GM23338 (cell line): ENCODE data around the gene AKAP13. TPM values are rescaled to one million over a fixed set of nuclear protein-coding genes. Genes with fewer than 3 reads are reported as not detected.

Experiments used
- ATAC-seq: fragments of 200-7000 bp; cut with Tn5 transposase; 3 replicates; pipeline ENCODE4 v1.9.1; 2020
- DNase-seq: peaks from one replicate; pipeline ENCODE4 v3.0.0-alpha.2; 2015; ENCODE audit warnings: low spot score
- H2AFZ ChIP-seq: fragments of 200-600 bp; sonication (generic); 2 replicates; pipeline ENCODE4 v1.8.0; 2016; ENCODE audit warnings: antibody characterized with exemption, mild to moderate bottlenecking, moderate library complexity
- H3F3A ChIP-seq: fragments of 200-600 bp; sonication (generic); replicated peaks from 2 replicates; pipeline ENCODE4 v1.8.0; 2017; ENCODE audit warnings: antibody characterized with exemption, mixed run types, low read depth
- H3K27ac ChIP-seq: fragments of 200-600 bp; sonication (generic); 2 replicates; pipeline ENCODE4 v1.6.1; 2016; ENCODE audit warnings: low read depth
- H3K27me3 ChIP-seq: fragments of 200-600 bp; sonication (generic); 2 replicates; pipeline ENCODE4 v1.8.0; 2016; ENCODE audit warnings: mild to moderate bottlenecking, mixed run types, moderate library complexity; ENCODE audit not compliant: insufficient read depth
- H3K36me3 ChIP-seq: fragments of 200-600 bp; sonication (generic); 2 replicates; pipeline ENCODE4 v1.8.0; 2016; ENCODE audit warnings: mild to moderate bottlenecking; ENCODE audit not compliant: insufficient read depth
- H3K4me1 ChIP-seq: fragments of 200-600 bp; sonication (generic); 2 replicates; pipeline ENCODE4 v1.8.0; 2016; ENCODE audit warnings: mild to moderate bottlenecking, moderate library complexity; ENCODE audit not compliant: insufficient read depth
- H3K4me2 ChIP-seq: fragments of 200-600 bp; sonication (generic); 2 replicates; pipeline ENCODE4 v1.7.1; 2017; ENCODE audit warnings: mixed run types
- H3K4me3 ChIP-seq: fragments of 200-600 bp; sonication (generic); 2 replicates; pipeline ENCODE4 v1.6.1; 2016; ENCODE audit warnings: mixed run types
- H3K79me2 ChIP-seq: fragments of 200-600 bp; sonication (generic); replicated peaks from 2 replicates; pipeline ENCODE4 v1.8.0; 2017; ENCODE audit warnings: mild to moderate bottlenecking; ENCODE audit not compliant: insufficient read depth
- H3K9me2 ChIP-seq: fragments of 200-600 bp; sonication (generic); 2 replicates; pipeline ENCODE4 v1.8.0; 2017; ENCODE audit not compliant: insufficient read depth
- H4K20me1 ChIP-seq: fragments of 200-600 bp; sonication (generic); replicated peaks from 2 replicates; pipeline ENCODE4 v1.8.0; 2017; ENCODE audit warnings: mild to moderate bottlenecking; ENCODE audit not compliant: insufficient read depth
- H3K27ac Mint-ChIP-seq: 2 replicates; pipeline ENCODE4 v1.8.0; 2020; ENCODE audit warnings: inconsistent platforms, mild to moderate bottlenecking, moderate library complexity, mixed read lengths
- H3K27me3 Mint-ChIP-seq: 3 replicates; pipeline ENCODE4 v1.8.0; 2022; ENCODE audit warnings: low read depth, mild to moderate bottlenecking, moderate library complexity, mixed read lengths, inconsistent platforms; ENCODE audit not compliant: insufficient read depth, poor library complexity
- H3K36me3 Mint-ChIP-seq: 3 replicates; pipeline ENCODE4 v1.8.0; 2021; ENCODE audit warnings: low read depth, mild to moderate bottlenecking, inconsistent platforms, moderate library complexity, mixed read lengths
- H3K4me1 Mint-ChIP-seq: 3 replicates; pipeline ENCODE4 v1.8.0; 2020; ENCODE audit warnings: mild to moderate bottlenecking, inconsistent platforms, mixed read lengths
- H3K4me3 Mint-ChIP-seq: 3 replicates; pipeline ENCODE4 v1.8.0; 2021; ENCODE audit warnings: moderate library complexity, mild to moderate bottlenecking, inconsistent platforms, mixed read lengths
- H3K9me3 Mint-ChIP-seq: 3 replicates; pipeline ENCODE4 v1.8.0; 2020; ENCODE audit warnings: moderate library complexity, mild to moderate bottlenecking, inconsistent platforms, mixed read lengths
- CREB1 ChIP-seq: fragments of 250-450 bp; sonication (Bioruptor Pico); IDR thresholded peaks from 2 replicates; pipeline ENCODE4 v1.5.0; 2020; ENCODE audit warnings: low read depth, mild to moderate bottlenecking, moderate library complexity
- CTCF ChIP-seq, 2 experiments: fragments of 200-600 bp in 1 of 2; sonication (generic) in 1 of 2; conservative IDR thresholded peaks; 2 replicates each; pipeline versions ENCODE4 v1.5.1 to v1.6.1; 2016 to 2017; ENCODE audit warnings: antibody characterized with exemption in 2 of 2, low read depth in 2 of 2, mild to moderate bottlenecking in 2 of 2, moderate library complexity in 1 of 2
- ETS1 ChIP-seq: IDR thresholded peaks from 2 replicates; pipeline ENCODE4 v1.6.1; 2016; ENCODE audit warnings: antibody characterized with exemption
- EZH2phosphoT487 ChIP-seq: fragments of 200-600 bp; sonication (generic); IDR thresholded peaks from one replicate; pipeline ENCODE4 v1.8.1; 2018; ENCODE audit warnings: antibody characterized with exemption; ENCODE audit not compliant: unreplicated experiment
- JUNB ChIP-seq: IDR thresholded peaks from one replicate; pipeline ENCODE4 v1.6.1; 2016; ENCODE audit warnings: antibody characterized with exemption; ENCODE audit not compliant: unreplicated experiment
- NANOG ChIP-seq: IDR thresholded peaks from 2 replicates; pipeline ENCODE4 v1.6.1; 2016; ENCODE audit warnings: antibody characterized with exemption, borderline replicate concordance
- POLR2AphosphoS5 ChIP-seq: IDR thresholded peaks from 2 replicates; pipeline ENCODE4 v1.6.1; 2016; ENCODE audit warnings: antibody characterized with exemption, low read depth
- REST ChIP-seq: IDR thresholded peaks from one replicate; pipeline ENCODE4 v1.6.1; 2018; ENCODE audit warnings: antibody characterized with exemption; ENCODE audit not compliant: unreplicated experiment
- STAT1 ChIP-seq: IDR thresholded peaks from one replicate; pipeline ENCODE4 v1.6.1; 2016; ENCODE audit warnings: antibody characterized with exemption; ENCODE audit not compliant: unreplicated experiment
- ZNF114 ChIP-seq: fragments of 250-450 bp; sonication (Bioruptor Pico); IDR thresholded peaks from 2 replicates; pipeline ENCODE4 v1.5.0; 2020; ENCODE audit warnings: mild to moderate bottlenecking, moderate library complexity
- ZNF331 ChIP-seq: fragments of 250-450 bp; sonication (Bioruptor Pico); IDR thresholded peaks from 2 replicates; pipeline ENCODE4 v1.5.0; 2020; ENCODE audit warnings: low read depth, mild to moderate bottlenecking, moderate library complexity
- polyA plus RNA-seq: library from polyadenylated mRNA; unstranded; fragments of >200 nt; fragmentation: Nextera tagmentation; extraction: Ambion mirVana; gene quantifications from 2 replicates; pipeline ENCODE4 v1.2.1, GENCODE V29; 2016
- total RNA-seq: library from RNA; depleted of rRNA; stranded (reverse); fragments of >200 nt; shearing (Covaris generic); gene quantifications from 2 replicates; pipeline ENCODE4 v1.2.3, GENCODE V29; 2014

The AKAP13 gene
- total and polyA plus RNA-seq, 2 experiments from 2014 or later: 46.2 to 60.7 TPM

GRCh38 chr15:85399627-85400026, 19.2 kb downstream of the AKAP13 start:
- Histone ChIP-seq H3K36me3 (no peaks in the 10 kb centered on the region), H3K4me1 (peaks cover 27% of the 10 kb centered on the region), H3F3A (no peaks in the 10 kb centered on the region), H3K27ac (no peak overlapping the region), H3K4me3 (no peak overlapping the region), H2AFZ (no peak overlapping the region), H4K20me1 (peaks cover 25% of the 10 kb centered on the region; the same call in 1 of the 2 replicates), H3K27me3 (no peaks in the 10 kb centered on the region), H3K79me2 (peaks cover 98% of the 10 kb centered on the region), H3K9me2 (no peaks in the 10 kb centered on the region), H3K4me2 (no peak overlapping the region)
- H3K36me3 Mint-ChIP-seq: no peaks in the 10 kb centered on the region
- DNase-seq (no peak), ATAC-seq (no peak)
- TF ChIP-seq ETS1 (no peak), CTCF (conservative IDR thresholded peaks at IDR 0.05; ENCODE audit: low read depth in 2 of 2) (no peak), POLR2AphosphoS5 (no peak), ZNF114 (CRISPR knock-in tag) (no peak), JUNB (no peak), ZNF331 (CRISPR knock-in tag) (no peak), STAT1 (no peak), REST (no peak), CREB1 (CRISPR knock-in tag) (no peak), NANOG (no peak), EZH2phosphoT487 (no peak)
- H3K27me3 Mint-ChIP-seq: no peaks in the 10 kb centered on the region
- no peak overlapping the region for H3K4me3 Mint-ChIP-seq
- H3K27ac Mint-ChIP-seq: no peak overlapping the region
- H3K9me3 Mint-ChIP-seq: no peaks in the 10 kb centered on the region
- peaks cover 33% of the 10 kb centered on the region for H3K4me1 Mint-ChIP-seq
